Transverse colon (tissue), 4 donors: ENCODE results near the gene MILR1. TPM values are rescaled to one million over a fixed set of nuclear protein-coding genes. Genes with fewer than 3 reads are reported as not detected.
A peak's percentile ranks its signal among the peaks of the same experiment; 100 is the strongest.
"Not testable (repeated sequence)": the region's sequence is repeated elsewhere in the genome, so short reads cannot be mapped to it uniquely, and the experiment has no call there.

Experiments used
- DNase-seq: peaks from one replicate; pipeline ENCODE4 v3.0.0-alpha.2; 2019
- H3K27ac ChIP-seq, 4 donors: fragments of 200-600 bp; sonication (generic); 2 replicates each; pipeline ENCODE4 v1.5.1; 2016 to 2018; ENCODE audit warnings: inconsistent platforms in 4 of 4
- H3K27me3 ChIP-seq: fragments of 200-600 bp; sonication (generic); 2 replicates; pipeline ENCODE4 v1.5.1; 2017; ENCODE audit warnings: inconsistent platforms
- H3K36me3 ChIP-seq, 4 donors: fragments of 200-600 bp; sonication (generic); 2 replicates each; pipeline ENCODE4 v1.5.1; 2017 to 2019; ENCODE audit warnings: inconsistent platforms in 4 of 4
- H3K4me1 ChIP-seq, 4 donors: fragments of 200-600 bp; sonication (generic); 2 replicates each; pipeline ENCODE4 v1.5.1; 2017 to 2020; ENCODE audit warnings: inconsistent platforms in 4 of 4
- H3K4me3 ChIP-seq, 4 donors: fragments of 200-600 bp; sonication (generic); 1 replicate in 1 of 4; 2 replicates in 3 of 4; pipeline versions ENCODE4 v1.5.1 to v1.6.1; 2017 to 2019; ENCODE audit warnings: inconsistent platforms in 4 of 4
- H3K9me3 ChIP-seq, 2 donors: fragments of 200-600 bp; sonication (generic); 2 replicates each; pipeline ENCODE4 v1.5.1; 2017 to 2019; ENCODE audit warnings: inconsistent platforms in 2 of 2
- CTCF ChIP-seq, 5 experiments: fragments of 200-600 bp in 3 of 5; fragments of 450-650 bp in 2 of 5; sonication (generic) in 3 of 5; IDR thresholded peaks; 1 replicate in 2 of 5; 2 replicates in 3 of 5; pipeline ENCODE4 v1.5.1; 2016 to 2017; ENCODE audit warnings: antibody characterized with exemption in 5 of 5, inconsistent platforms in 3 of 5, mild to moderate bottlenecking in 2 of 5, moderate library complexity in 1 of 5
- EP300 ChIP-seq: sonication (generic); formaldehyde crosslinking; IDR thresholded peaks from one replicate; pipeline ENCODE4 v1.6.1; 2017; ENCODE audit warnings: antibody characterized with exemption, low read depth
- POLR2A ChIP-seq: fragments of 450-650 bp; IDR thresholded peaks from one replicate; pipeline ENCODE4 v1.6.1; 2016; ENCODE audit warnings: antibody characterized with exemption, mild to moderate bottlenecking, moderate library complexity
- POLR2AphosphoS5 ChIP-seq, 3 donors: sonication (generic); formaldehyde crosslinking; IDR thresholded peaks; one replicate each; pipeline ENCODE4 v1.6.1; 2016; ENCODE audit warnings: antibody characterized with exemption in 3 of 3
- WGBS, 2 donors: methylation state at CpG; one replicate each; pipeline ENCODE4 v1.1.5; 2018; ENCODE audit warnings: low coverage in 1 of 2; 5-methylcytosine and 5-hydroxymethylcytosine counted together
- in situ Hi-C, 4 donors: fragments of 200-750 bp; cut with MboI; loops; one replicate each; pipeline versions ENCODE4 v1.15.0 to v1.15.1; 2017; ENCODE audit warnings: low sequenced_read_pairs in 3 of 4, low pct_ligation_motif_present in 1 of 4, low pct_unique_long_range_greater_than_20kb in 1 of 4
- intact Hi-C: fragments of 100-400 bp; cut with DNase I; formaldehyde crosslinking; loops from one replicate; pipeline ENCODE4 v1.15.1; 2023; ENCODE audit warnings: low total_unique reads
- total RNA-seq, 4 donors: library from RNA; depleted of rRNA; stranded (reverse); fragments of >200 nt; gene quantifications; one replicate each; pipeline ENCODE4 v1.1.0, GENCODE V29; 2016

The MILR1 gene
- total RNA-seq, 4 donors from 2014 or later, result 1.4 to 2.3 TPM; not detected in 2

- H3K36me3 ChIP-seq, result no peaks in the 10 kb centered on the region
- H3K4me1 ChIP-seq, result peaks cover 0 to 12% (median 0%) of the 10 kb centered on the region in 4 donors
- 69 to 84% methylated on average over 6 of the region's 6 CpGs for WGBS, 2 donors
- no peak overlapping the region for H3K27ac ChIP-seq
- intact Hi-C loops, result no loop called here
- H3K9me3 ChIP-seq, result no peaks in the 10 kb centered on the region
- in situ Hi-C loops, result no loop called here
- no peak overlapping the region for H3K4me3 ChIP-seq
- H3K27me3 ChIP-seq, result no peaks in the 10 kb centered on the region
- DNase-seq, result peak; percentile 11
- TF ChIP-seq POLR2AphosphoS5 (IDR thresholded peaks at IDR 0.05) (no peak), EP300 (no peak), POLR2A (no peak), CTCF (IDR thresholded peaks at IDR 0.05) (no peak)
These were observed 10.4 kb downstream of the MILR1 start for GRCh38 chr17:64459284-64459747.

GRCh38 chr17:64459818-64460217 is 10.9 kb downstream of the MILR1 start:
- WGBS, 2 donors, result 93 to 98% methylated on average over 7 of the region's 7 CpGs
- H3K4me3 ChIP-seq, H3K27ac ChIP-seq, DNase-seq, in situ Hi-C loops, H3K36me3 ChIP-seq, H3K9me3 ChIP-seq, H3K27me3 ChIP-seq, intact Hi-C loops: not testable (repeated sequence)
- H3K4me1 ChIP-seq, result peaks cover 0 to 12% (median 0%) of the 10 kb centered on the region in 4 donors

- peaks cover 0 to 10% (median 0%) of the 10 kb centered on the region in 4 donors for H3K4me1 ChIP-seq
- intact Hi-C loops, result no loop called here
- H3K9me3 ChIP-seq, result no peaks in the 10 kb centered on the region
- H3K36me3 ChIP-seq, result no peaks in the 10 kb centered on the region
- no peak overlapping the region for H3K27ac ChIP-seq
- no peak overlapping the region for H3K4me3 ChIP-seq
- TF ChIP-seq POLR2A (no peak), POLR2AphosphoS5 (IDR thresholded peaks at IDR 0.05) (no peak), EP300 (no peak), CTCF (IDR thresholded peaks at IDR 0.05) (no peak)
- WGBS, 2 donors, result 93 to 94% methylated on average over 7 to 8 of the region's 8 CpGs
- in situ Hi-C loops, result no loop called here
- H3K27me3 ChIP-seq, result no peaks in the 10 kb centered on the region
- DNase-seq, result no peak
These were observed 12.0 kb downstream of the MILR1 start for GRCh38 chr17:64460955-64461354.

GRCh38 chr17:64461788-64462187 is 12.9 kb downstream of the MILR1 start:
- intact Hi-C loops, result no loop called here
- Histone ChIP-seq H3K4me3 (no peak overlapping the region), H3K36me3 (no peaks in the 10 kb centered on the region), H3K4me1 (peaks cover 0 to 1% (median 0%) of the 10 kb centered on the region in 4 donors), H3K9me3 (no peaks in the 10 kb centered on the region), H3K27me3 (no peaks in the 10 kb centered on the region), H3K27ac (no peak overlapping the region)
- no peak for DNase-seq
- in situ Hi-C loops, result no loop called here
- no peak for TF ChIP-seq EP300
- TF ChIP-seq CTCF (IDR thresholded peaks at IDR 0.05), result no peak
- TF ChIP-seq POLR2AphosphoS5 (IDR thresholded peaks at IDR 0.05), result no peak
- TF ChIP-seq POLR2A, result no peak
- WGBS, 2 donors, result 74 to 78% methylated on average over 6 of the region's 6 CpGs
